NT2/D1 (cell line): ENCODE results near the gene ATG12.

ENCODE experiments used
- SUZ12 ChIP-seq: IDR thresholded peaks from 2 replicates; pipeline ENCODE4 v1.6.1; 2011; ENCODE audit not compliant: insufficient read length, insufficient read depth; ENCODE audit errors: extremely low read depth
- YY1 ChIP-seq: IDR thresholded peaks from 2 replicates; pipeline ENCODE4 v1.6.1; 2011; ENCODE audit not compliant: insufficient read length, insufficient read depth

- TF ChIP-seq YY1 (no peak), SUZ12 (no peak)
These were observed 62.9 kb downstream of the ATG12 start for GRCh38 chr5:115778417-115778816.
